Immature natural killer cell (primary cell): ENCODE measurements around the gene PIGO. TPM values are rescaled to one million over a fixed set of nuclear protein-coding genes. Genes with fewer than 3 reads are reported as not detected.
A peak's percentile ranks its signal among the peaks of the same experiment; 100 is the strongest.

Experiments
- DNase-seq, 3 donors: peaks; one replicate each; pipeline ENCODE4 v3.0.0; 2022; ENCODE audit warnings: mixed read lengths in 1 of 3
- H3K27ac Mint-ChIP-seq, 6 donors: one replicate each; pipeline ENCODE4 v1.8.0; 2020; ENCODE audit warnings: mixed read lengths in 6 of 6, mild to moderate bottlenecking in 5 of 6, inconsistent platforms in 4 of 6, moderate library complexity in 3 of 6
- H3K27me3 Mint-ChIP-seq, 3 donors: one replicate each; pipeline ENCODE4 v1.8.0; 2020 to 2021; ENCODE audit warnings: low read depth in 3 of 3, mild to moderate bottlenecking in 3 of 3, mixed read lengths in 3 of 3, moderate library complexity in 3 of 3, inconsistent platforms in 1 of 3
- H3K36me3 Mint-ChIP-seq, 3 donors: one replicate each; pipeline ENCODE4 v1.8.0; 2020; ENCODE audit warnings: mixed read lengths in 3 of 3, inconsistent platforms in 2 of 3, mild to moderate bottlenecking in 2 of 3
- H3K4me1 Mint-ChIP-seq, 2 donors: one replicate each; pipeline ENCODE4 v1.8.0; 2020; ENCODE audit warnings: inconsistent platforms in 2 of 2, mild to moderate bottlenecking in 2 of 2, mixed read lengths in 2 of 2, moderate library complexity in 1 of 2
- H3K4me3 Mint-ChIP-seq, 5 donors: one replicate each; pipeline ENCODE4 v1.8.0; 2020; ENCODE audit warnings: mild to moderate bottlenecking in 5 of 5, mixed read lengths in 5 of 5, inconsistent platforms in 3 of 5, moderate library complexity in 3 of 5
- H3K9me3 Mint-ChIP-seq, 6 donors: one replicate each; pipeline ENCODE4 v1.8.0; 2020; ENCODE audit warnings: mild to moderate bottlenecking in 6 of 6, mixed read lengths in 6 of 6, inconsistent platforms in 4 of 6, moderate library complexity in 3 of 6
- polyA plus RNA-seq, 3 donors: library from polyadenylated mRNA; unstranded; fragments of 300-500 nt; fragmentation: Illumina TruSeq; gene quantifications; one replicate each; pipeline ENCODE4 v1.2.3, GENCODE V29; 2021

Gene PIGO
- polyA plus RNA-seq, 3 donors from 2014 or later, result 23.6 to 38.9 (median 27.8) TPM

DNA sequence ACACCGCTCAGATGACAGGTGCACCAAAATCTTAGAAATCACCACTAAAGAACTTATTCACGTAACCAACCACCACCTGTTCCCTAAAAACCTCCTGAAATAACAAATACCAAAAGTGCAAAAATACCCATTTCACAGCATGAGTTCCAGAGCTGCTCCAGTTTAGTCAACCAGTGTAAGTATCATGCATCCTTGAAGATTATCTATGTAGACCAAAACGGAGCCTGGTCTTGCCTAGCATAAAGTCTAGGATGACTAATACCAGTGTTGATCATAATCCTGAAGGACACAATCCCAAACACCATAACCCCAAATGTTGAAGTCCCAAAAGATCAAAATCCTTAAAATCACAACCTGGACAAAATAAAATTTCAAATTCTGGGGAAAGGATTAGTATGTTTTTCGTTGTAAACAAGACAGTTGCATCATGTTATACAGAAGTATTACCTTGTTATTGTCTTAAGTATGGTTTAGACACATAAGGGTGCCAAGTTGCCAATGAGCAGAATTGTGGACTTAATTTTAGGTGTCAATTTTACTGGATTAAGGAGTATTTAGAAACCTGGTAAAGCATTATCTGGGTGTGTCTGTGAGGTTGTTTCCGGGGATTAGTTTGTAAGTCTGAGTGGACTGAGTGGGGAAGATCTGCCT is 42.1 kb downstream of the PIGO start:
- peaks cover 4 to 8% (median 5%) of the 10 kb centered on the region in 3 donors for H3K27me3 Mint-ChIP-seq
- no peak for DNase-seq
- H3K36me3 Mint-ChIP-seq, result peaks cover 12 to 39% (median 34%) of the 10 kb centered on the region in 3 donors
- no peak overlapping the region for H3K4me3 Mint-ChIP-seq
- H3K27ac Mint-ChIP-seq, result peak overlapping the region in 2 of 6 donors; percentile 6 to 70
- peaks cover 0 to 6% of the 10 kb centered on the region in 2 donors for H3K4me1 Mint-ChIP-seq
- no peaks in the 10 kb centered on the region for H3K9me3 Mint-ChIP-seq

DNA sequence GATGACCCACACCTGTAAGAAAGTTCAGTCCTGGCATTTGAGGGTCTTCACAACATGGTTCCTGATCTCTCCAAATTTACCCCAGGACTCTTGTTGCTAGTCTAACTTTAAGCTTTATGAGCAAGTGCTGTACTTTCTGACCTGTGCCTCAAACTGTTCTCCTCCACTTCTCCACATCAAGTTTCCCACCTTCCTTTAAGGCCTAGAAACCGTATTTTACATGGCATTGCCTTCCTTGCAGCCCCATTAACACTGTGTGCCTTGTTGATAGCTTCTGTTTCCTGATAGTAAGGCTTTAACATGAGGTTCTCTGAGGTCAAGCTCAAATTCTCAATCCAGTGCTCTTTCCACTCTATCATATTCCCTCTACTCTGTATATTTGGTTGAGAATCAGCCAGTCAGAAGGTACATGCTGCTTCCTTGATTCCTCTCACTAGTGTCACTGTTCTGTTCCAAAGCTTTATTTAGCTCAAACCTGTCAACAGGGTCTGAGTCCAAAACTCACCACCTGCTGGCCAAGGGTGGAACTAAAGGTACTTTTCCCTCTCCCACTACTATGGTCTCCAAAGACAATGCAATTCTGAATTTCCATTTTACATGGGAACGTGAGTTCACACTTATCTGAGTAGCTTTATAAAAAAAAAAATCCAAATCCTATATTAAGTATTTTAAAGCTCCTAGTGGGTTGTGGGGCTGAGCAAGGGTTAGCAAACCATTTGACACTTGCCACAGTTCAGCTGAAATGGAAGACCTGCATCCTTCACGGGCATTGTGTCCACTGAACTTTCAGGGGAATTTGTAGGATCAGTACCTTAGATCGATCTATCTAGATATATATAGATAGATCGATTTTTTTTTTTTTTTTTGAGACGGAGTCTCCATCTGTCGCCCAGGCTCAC is 45.1 kb downstream of the PIGO start:
- Mint-ChIP-seq H3K4me1 (peaks cover 0 to 6% of the 10 kb centered on the region in 2 donors), H3K36me3 (peaks cover 5 to 19% (median 14%) of the 10 kb centered on the region in 3 donors), H3K4me3 (no peak overlapping the region), H3K27me3 (peaks cover 0 to 2% (median 0%) of the 10 kb centered on the region in 3 donors), H3K9me3 (no peaks in the 10 kb centered on the region), H3K27ac (peak overlapping the region in 3 of 6 donors; percentile 32 to 82 (median 75))
- DNase-seq, result peak in 1 of 3 donors; percentile 28

DNA sequence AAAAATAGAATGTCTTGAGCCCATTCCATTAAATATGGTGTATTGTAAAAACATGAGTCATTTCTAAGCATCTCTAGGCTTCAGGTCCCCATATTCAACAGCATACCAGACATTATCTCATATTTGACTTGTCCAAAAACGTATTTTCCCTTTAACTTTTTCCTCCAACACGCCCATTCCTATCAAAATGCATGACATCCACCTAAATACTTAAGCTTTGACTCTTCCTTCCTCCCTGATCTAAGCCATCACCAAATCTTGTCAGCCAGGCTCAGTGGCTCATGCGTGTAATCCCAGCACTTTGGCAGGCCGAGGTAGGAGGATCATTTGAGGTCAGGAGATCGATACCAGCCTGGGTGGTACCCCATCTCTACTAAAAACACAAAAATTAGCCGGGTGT is 47.9 kb downstream of the PIGO start:
- no peak overlapping the region for H3K27ac Mint-ChIP-seq
- H3K9me3 Mint-ChIP-seq, result no peaks in the 10 kb centered on the region
- peaks cover 0 to 6% of the 10 kb centered on the region in 2 donors for H3K4me1 Mint-ChIP-seq
- no peak for DNase-seq
- H3K4me3 Mint-ChIP-seq, result no peak overlapping the region
- H3K27me3 Mint-ChIP-seq, result no peaks in the 10 kb centered on the region
- H3K36me3 Mint-ChIP-seq, result peaks cover 5 to 11% (median 8%) of the 10 kb centered on the region in 3 donors

DNA sequence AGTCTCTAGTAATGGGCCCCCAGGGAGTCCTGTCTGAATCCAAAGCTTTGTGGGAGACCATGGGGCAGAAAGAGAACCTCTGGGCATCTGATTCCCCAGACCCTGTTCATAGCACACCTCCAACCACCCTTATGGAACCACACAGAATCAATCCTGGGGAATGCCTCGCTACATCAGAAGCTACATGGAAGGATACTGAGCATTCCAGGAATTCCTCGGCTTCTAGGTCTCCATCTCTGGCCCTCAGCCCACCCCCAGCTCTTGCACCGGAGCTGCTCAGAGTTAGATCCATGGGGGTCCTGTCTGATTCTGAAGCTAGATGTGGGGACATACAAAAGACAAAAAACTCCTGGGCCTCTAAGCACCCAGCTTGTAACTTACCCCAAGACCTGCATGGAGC is 52.3 kb downstream of the PIGO start:
- peaks cover 0 to 4% (median 0%) of the 10 kb centered on the region in 3 donors for H3K27me3 Mint-ChIP-seq

DNA sequence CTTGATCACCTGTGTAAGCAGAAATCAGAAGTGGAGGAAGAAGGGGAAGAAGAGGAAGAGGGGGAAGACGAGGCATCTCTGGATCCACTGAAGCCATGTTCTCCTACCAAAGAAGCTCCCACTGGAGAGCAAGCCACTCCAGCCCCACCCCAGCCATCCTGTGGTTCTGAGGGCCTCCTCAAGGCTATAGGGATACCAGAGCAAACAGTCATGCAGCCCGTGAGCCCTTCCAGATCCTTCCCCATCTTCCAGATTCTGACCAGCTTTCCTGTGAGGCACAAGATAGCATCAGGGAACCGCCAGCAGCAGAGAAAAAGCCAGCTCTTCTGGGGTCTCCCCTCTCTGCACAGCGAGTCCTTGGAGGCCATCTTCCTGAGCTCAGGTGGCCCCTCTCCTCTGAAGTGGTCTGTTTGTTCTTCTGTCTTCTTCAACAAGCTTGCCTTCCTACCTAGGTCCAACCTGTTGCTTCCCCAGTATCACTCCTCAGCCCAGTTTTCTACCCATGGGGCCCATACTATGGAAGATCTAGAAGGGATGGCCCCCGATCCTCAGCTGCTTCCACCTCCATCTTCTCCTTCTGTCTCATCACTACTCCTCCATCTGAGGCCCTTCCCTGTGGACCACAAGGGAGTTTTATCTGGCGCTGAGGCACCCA is 53.4 kb downstream of the PIGO start:
- H3K9me3 Mint-ChIP-seq, result no peaks in the 10 kb centered on the region

More for the DNA sequence above, 52.3 kb downstream of the PIGO start:
- no peak for DNase-seq
- H3K36me3 Mint-ChIP-seq, result peaks cover 5 to 23% (median 19%) of the 10 kb centered on the region in 3 donors
- H3K9me3 Mint-ChIP-seq, result no peaks in the 10 kb centered on the region
- H3K4me3 Mint-ChIP-seq, result no peak overlapping the region
- H3K27ac Mint-ChIP-seq, result no peak overlapping the region
- no peaks in the 10 kb centered on the region for H3K4me1 Mint-ChIP-seq

DNA sequence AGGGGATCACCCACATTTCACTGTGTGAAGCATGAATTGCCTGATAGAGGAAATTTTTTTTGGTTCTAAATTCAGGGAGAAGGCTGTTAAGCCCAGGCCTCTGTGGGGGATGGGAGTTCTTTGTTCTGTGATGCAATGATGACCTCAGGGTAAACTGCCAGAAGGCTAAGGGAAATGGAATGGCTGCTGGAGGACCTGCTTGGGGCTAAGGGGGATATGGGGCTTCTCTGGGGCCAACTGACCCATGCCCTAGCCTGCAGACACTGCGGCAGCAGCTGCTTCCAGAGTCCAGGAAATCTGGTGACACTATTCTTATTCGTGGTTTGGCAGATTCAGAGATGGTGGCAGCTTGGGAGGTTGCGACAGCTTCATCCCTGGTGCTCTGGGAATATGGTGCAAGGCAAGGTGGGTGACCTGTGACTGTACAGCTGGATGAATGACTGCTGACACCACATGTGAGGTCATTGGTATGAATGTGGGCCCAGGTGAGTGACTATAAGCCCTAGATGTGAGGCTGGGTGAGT is 54.2 kb downstream of the PIGO start:
- no peaks in the 10 kb centered on the region for H3K4me1 Mint-ChIP-seq
- peaks cover 0 to 4% (median 0%) of the 10 kb centered on the region in 3 donors for H3K27me3 Mint-ChIP-seq
- DNase-seq, result no peak
- peak overlapping the region in 2 of 6 donors; percentile 32 to 37 for H3K27ac Mint-ChIP-seq
- H3K4me3 Mint-ChIP-seq, result no peak overlapping the region
- H3K9me3 Mint-ChIP-seq, result no peaks in the 10 kb centered on the region
- H3K36me3 Mint-ChIP-seq, result peaks cover 0 to 17% (median 15%) of the 10 kb centered on the region in 3 donors

More for the DNA sequence above, 53.4 kb downstream of the PIGO start:
- DNase-seq, result no peak
- Mint-ChIP-seq H3K36me3 (peaks cover 0 to 17% (median 15%) of the 10 kb centered on the region in 3 donors), H3K4me3 (no peak overlapping the region), H3K27me3 (peaks cover 0 to 4% (median 0%) of the 10 kb centered on the region in 3 donors), H3K27ac (peak overlapping the region in 1 of 6 donors; percentile 37), H3K4me1 (no peaks in the 10 kb centered on the region)

Other genes starting within 250 kb of the PIGO start
- gene PHF24, start 138.3 kb downstream of the PIGO start, polyA plus RNA-seq, result not detected
- 1 to 10 TPM; 1.0 to 1.7 (median 1.4) TPM for gene DNAJB5, start 106.8 kb downstream of the PIGO start, polyA plus RNA-seq
- 100 to 1,000 TPM; 173 to 252 (median 248) TPM for gene VCP, start 24.0 kb downstream of the PIGO start, polyA plus RNA-seq
- gene FANCG, start 16.6 kb downstream of the PIGO start, polyA plus RNA-seq, result 10 to 100 TPM in 2 of 3 donors, 1 to 10 TPM in 1; 9.5 to 15.0 (median 10.6) TPM
- 100 to 1,000 TPM in 2 of 3 donors, 10 to 100 TPM in 1; 79.7 to 155 (median 116) TPM for gene STOML2, start 6.5 kb upstream of the PIGO start, polyA plus RNA-seq
- 10 to 100 TPM in 1 of 3 donors, 1 to 10 TPM in 2; 3.3 to 15.6 (median 5.3) TPM for gene ATOSB, start 19.3 kb upstream of the PIGO start, polyA plus RNA-seq
- under 1 TPM in 1 of 3 donors, not detected in 2; 0.07 TPM for gene UNC13B, start 65.4 kb upstream of the PIGO start, polyA plus RNA-seq